Esophagus squamous epithelium (tissue), 4 donors: ENCODE measurements around the gene GABARAPL2.

ENCODE experiments used
- POLR2A ChIP-seq, 4 donors: fragments of 450-650 bp; IDR thresholded peaks; one replicate each; pipeline ENCODE4 v1.6.1; 2017; ENCODE audit warnings: antibody characterized with exemption in 4 of 4, mild to moderate bottlenecking in 4 of 4, moderate library complexity in 3 of 4
- TF ChIP-seq, protein P1 (sequence below), 6 experiments: fragments of 450-650 bp in 4 of 6; fragments of 200-600 bp in 2 of 6; sonication (generic) in 2 of 6; IDR thresholded peaks; one replicate each; pipeline ENCODE4 v1.5.1; 2016 to 2019; ENCODE audit warnings: antibody characterized with exemption in 6 of 6, mild to moderate bottlenecking in 4 of 6, moderate library complexity in 4 of 6

GRCh38 chr16:75572864-75573542 lies 6.8 kb downstream of the GABARAPL2 start:
- TF ChIP-seq, protein P1, sequence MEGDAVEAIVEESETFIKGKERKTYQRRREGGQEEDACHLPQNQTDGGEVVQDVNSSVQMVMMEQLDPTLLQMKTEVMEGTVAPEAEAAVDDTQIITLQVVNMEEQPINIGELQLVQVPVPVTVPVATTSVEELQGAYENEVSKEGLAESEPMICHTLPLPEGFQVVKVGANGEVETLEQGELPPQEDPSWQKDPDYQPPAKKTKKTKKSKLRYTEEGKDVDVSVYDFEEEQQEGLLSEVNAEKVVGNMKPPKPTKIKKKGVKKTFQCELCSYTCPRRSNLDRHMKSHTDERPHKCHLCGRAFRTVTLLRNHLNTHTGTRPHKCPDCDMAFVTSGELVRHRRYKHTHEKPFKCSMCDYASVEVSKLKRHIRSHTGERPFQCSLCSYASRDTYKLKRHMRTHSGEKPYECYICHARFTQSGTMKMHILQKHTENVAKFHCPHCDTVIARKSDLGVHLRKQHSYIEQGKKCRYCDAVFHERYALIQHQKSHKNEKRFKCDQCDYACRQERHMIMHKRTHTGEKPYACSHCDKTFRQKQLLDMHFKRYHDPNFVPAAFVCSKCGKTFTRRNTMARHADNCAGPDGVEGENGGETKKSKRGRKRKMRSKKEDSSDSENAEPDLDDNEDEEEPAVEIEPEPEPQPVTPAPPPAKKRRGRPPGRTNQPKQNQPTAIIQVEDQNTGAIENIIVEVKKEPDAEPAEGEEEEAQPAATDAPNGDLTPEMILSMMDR (IDR thresholded peaks at IDR 0.05) = no peak
- no peak for TF ChIP-seq POLR2A (IDR thresholded peaks at IDR 0.05)
